GM10248 (cell line): ENCODE data around the gene HNRNPA2B1.
"Not testable (repeated sequence)": the region's sequence is repeated elsewhere in the genome, so short reads cannot be mapped to it uniquely, and the experiment has no call there.

Experiments used
- CTCF ChIA-PET: fragments of 300-600 bp; sonication (Branson Sonifier 250); formaldehyde crosslinking; extraction: SDS; loops from one replicate; lab custom pipeline; 2021; ENCODE audit warnings: antibody characterized with exemption; lab: Yijun Ruan, JAX
- POLR2A ChIA-PET: fragments of 350-650 bp; sonication (Branson Sonifier 250); formaldehyde crosslinking; extraction: SDS; loops from one replicate; lab custom pipeline; 2020; ENCODE audit warnings: antibody characterized with exemption; lab: Yijun Ruan, JAX
- DNase-seq: peaks from one replicate; pipeline ENCODE4 v3.0.0; 2012; ENCODE audit errors: extremely low spot score
- CTCF ChIP-seq: IDR thresholded peaks from 2 replicates; pipeline ENCODE4 v1.5.1; 2012; ENCODE audit warnings: mild to moderate bottlenecking, low read depth; ENCODE audit errors: extremely low read depth, missing control alignments, control extremely low read depth

HNRNPA2B1 gene

GRCh38 chr7:26149391-26149977 is 51.1 kb downstream of the HNRNPA2B1 start:
- ChIA-PET CTCF (interaction anchor here (1.3 to 2.4 kb wide), 2 partner anchors 14 to 59 kb away, joined by 3 to 6 read pairs; no protein-coding TSS in a partner anchor), POLR2A (no interaction called here)
- TF ChIP-seq CTCF, result no peak
- DNase-seq, result no peak

GRCh38 chr7:26148307-26148700 is 52.2 kb downstream of the HNRNPA2B1 start:
- CTCF ChIA-PET, DNase-seq: not testable (repeated sequence)

GRCh38 chr7:26147646-26148306 is 52.8 kb downstream of the HNRNPA2B1 start:
- DNase-seq, CTCF ChIA-PET: not testable (repeated sequence)

More at GRCh38 chr7:26148307-26148700, 52.2 kb downstream of the HNRNPA2B1 start:
- POLR2A ChIA-PET, result not testable (repeated sequence)

GRCh38 chr7:26147030-26147429 is 53.5 kb downstream of the HNRNPA2B1 start:
- CTCF ChIA-PET, result no interaction called here
- no peak for DNase-seq
- TF ChIP-seq CTCF, result no peak
- POLR2A ChIA-PET, result no interaction called here

More at GRCh38 chr7:26147646-26148306, 52.8 kb downstream of the HNRNPA2B1 start:
- POLR2A ChIA-PET, result not testable (repeated sequence)

GRCh38 chr7:26145238-26145637 is 55.3 kb downstream of the HNRNPA2B1 start:
- POLR2A ChIA-PET, result no interaction called here
- CTCF ChIA-PET, result interaction anchor here (2.3 kb wide), 1 partner anchor 54 kb away, joined by 6 read pairs; no protein-coding TSS in a partner anchor
- no peak for TF ChIP-seq CTCF
- no peak for DNase-seq

GRCh38 chr7:26144184-26145080 is 56.1 kb downstream of the HNRNPA2B1 start:
- no peak for TF ChIP-seq CTCF
- ChIA-PET CTCF (interaction anchor here (1.7 to 2.3 kb wide), 3 partner anchors 12 to 226 kb away, joined by 4 to 6 read pairs (median 6); no protein-coding TSS in a partner anchor), POLR2A (no interaction called here)
- DNase-seq, result no peak

- POLR2A ChIA-PET, result no interaction called here
- CTCF ChIA-PET, result interaction anchor here (1.7 to 2.3 kb wide), 3 partner anchors 11 to 227 kb away, joined by 4 to 6 read pairs (median 6); no protein-coding TSS in a partner anchor
- TF ChIP-seq CTCF, result no peak
These were observed 57.1 kb downstream of the HNRNPA2B1 start for GRCh38 chr7:26143298-26144048.

More at GRCh38 chr7:26143298-26144048, 57.1 kb downstream of the HNRNPA2B1 start:
- no peak for DNase-seq
